Heart left ventricle (tissue), 16 donors: Measurements from ENCODE around the gene MVB12B. TPM values are rescaled to one million over a fixed set of nuclear protein-coding genes. Genes with fewer than 3 reads are reported as not detected.
"Not testable (repeated sequence)": the region's sequence is repeated elsewhere in the genome, so short reads cannot be mapped to it uniquely, and the experiment has no call there.

Source experiments
- ATAC-seq, 4 donors: fragments of 200-7000 bp; cut with Tn5 transposase; one replicate each; pipeline ENCODE4 v1.9.1; 2020 to 2022; ENCODE audit warnings: moderate library complexity in 4 of 4, mild to moderate bottlenecking in 3 of 4, moderate number of reproducible peaks in 1 of 4
- DNase-seq, 5 donors: peaks; one replicate each; pipeline ENCODE4 v3.0.0-alpha.2; 2020
- H3K27ac ChIP-seq, 12 donors: fragments of 200-600 bp; sonication (generic) in 4 of 12; one replicate each; pipeline versions ENCODE4 v1.5.0 to v1.8.0; 2016 to 2022; ENCODE audit warnings: mild to moderate bottlenecking in 2 of 12
- H3K27me3 ChIP-seq, 9 donors: fragments of 200-600 bp; sonication (generic) in 2 of 9; one replicate each; pipeline versions ENCODE4 v1.5.1 to v1.8.0; 2016 to 2022; ENCODE audit warnings: mild to moderate bottlenecking in 3 of 9
- H3K36me3 ChIP-seq, 9 donors: fragments of 200-600 bp; sonication (generic) in 2 of 9; one replicate each; pipeline versions ENCODE4 v1.5.0 to v1.8.0; 2018 to 2022; ENCODE audit warnings: mild to moderate bottlenecking in 2 of 9
- H3K4me1 ChIP-seq, 12 donors: fragments of 200-600 bp; sonication (generic) in 4 of 12; one replicate each; pipeline versions ENCODE4 v1.5.0 to v1.8.0; 2016 to 2022; ENCODE audit warnings: mild to moderate bottlenecking in 3 of 12
- H3K4me3 ChIP-seq, 12 donors: fragments of 200-600 bp; sonication (generic) in 4 of 12; one replicate each; pipeline versions ENCODE4 v1.5.0 to v1.8.0; 2017 to 2022; ENCODE audit warnings: mild to moderate bottlenecking in 9 of 12, moderate library complexity in 4 of 12
- H3K9me3 ChIP-seq, 12 donors: fragments of 200-600 bp; sonication (generic) in 4 of 12; one replicate each; pipeline versions ENCODE4 v1.5.0 to v1.8.0; 2016 to 2022; ENCODE audit warnings: mild to moderate bottlenecking in 1 of 12
- CTCF ChIP-seq, 12 donors: fragments of 200-600 bp; sonication (generic) in 4 of 12; IDR thresholded peaks; one replicate each; pipeline versions ENCODE4 v1.5.0 to v1.8.0; 2018 to 2022; ENCODE audit warnings: antibody characterized with exemption in 12 of 12, mild to moderate bottlenecking in 5 of 12
- POLR2A ChIP-seq, 2 donors: fragments of 450-650 bp; IDR thresholded peaks; one replicate each; pipeline ENCODE4 v1.6.1; 2017; ENCODE audit warnings: antibody characterized with exemption in 2 of 2, mild to moderate bottlenecking in 2 of 2, moderate library complexity in 2 of 2
- WGBS, 4 donors: extraction: QIAGEN DNeasy Blood & Tissue Kit in 2 of 4; methylation state at CpG; one replicate each; pipeline versions ENCODE4 v1.1.5 to v1.1.7; 2013 to 2018; 5-methylcytosine and 5-hydroxymethylcytosine counted together
- intact Hi-C, 10 donors: fragments of 100-400 bp; cut with DNase I; formaldehyde crosslinking; loops; one replicate each; pipeline versions ENCODE4 v1.11.1 to v1.14.2; 2022
- long read RNA-seq, 3 donors: library from polyadenylated mRNA; unstranded; transcript quantifications; one replicate each; pipeline ENCODE4 v2.0.0, GENCODE V29; 2020 to 2021
- polyA plus RNA-seq, 2 donors: library from polyadenylated mRNA; stranded (reverse); fragments of 200-250 nt; gene quantifications; one replicate each; pipeline ENCODE4 v1.2.3, GENCODE V29; 2013
- total RNA-seq, 9 donors: library from RNA; depleted of rRNA in 2 of 9; stranded (reverse); fragments of >200 nt in 2 of 9; fragmentation: NEBNext Ultra II Directional in 3 of 9; extraction: Animal tissue kit (Norgen Biotek cat#: 25700) in 3 of 9; gene quantifications; one replicate each; pipeline versions ENCODE4 v1.1.0 to v1.2.4, GENCODE V29; 2016 to 2023
- donor health status: ischemic (EF 13 %, LVEDD 7.1; RV severe dilation, severe dysfunction).
- donor health status: healthy with polysubstance abuse.
- donor health status: DM: no; HTN: yes; CAD: no.
- donor health status: DM: no; HTN: no; CAD: no.
- donor health status: ischemic (EF 25% LVEDD 6.9; RV normal size, moderate dysfunction).
- donor health status: ischemic (EF 25% LVEDD 5.7; RV mildly dilated, moderate dysfunction).
- donor health status: healthy.
- donor health status: DM: yes; HTN: yes; CAD: no.
- donor health status: ischemic (EF 35%, LVEDD 5.7; RV mildly dilated, moderate dysfunction).
- donor health status: nonischemic (EF 11% LVEDD 7.7; RV severe dilation, severe dysfunction).
- donor health status: DM: yes; HTN: yes; CAD: no.
- donor health status: PGD.
- donor health status: ischemic (EF 29% LVEDD 5.4; RV normal size, mild dysfunction).
- donor health status: nonischemic (EF 23%, LVEDD 6.1; RV moderate dilation, normal function).

MVB12B gene
- total RNA-seq: 10 to 100 TPM in 7 of 9 donors, 1 to 10 TPM in 2; 8.2 to 16.2 (median 11.6) TPM
- polyA plus RNA-seq: 1 to 10 TPM; 4.9 to 5.1 TPM
- long read RNA-seq, donor 1, partial matches to known transcripts: 17 of 21 reads
- long read RNA-seq, donor 1, other reads (novel, unspliced or antisense): 4 of 21 reads
- long read RNA-seq, donor 2, partial matches to known transcripts: 0 of 13 reads
- long read RNA-seq, donor 2, other reads (novel, unspliced or antisense): 13 of 13 reads
- long read RNA-seq, donor 3, full-length matches to known transcripts: 1 of 18 reads
- long read RNA-seq, donor 3, partial matches to known transcripts: 0 of 18 reads
- long read RNA-seq, donor 3, other reads (novel, unspliced or antisense): 17 of 18 reads

GRCh38 chr9:126326228-126327005 lies at the start of gene MVB12B:
Gene MVB12B (plus strand): TSS chr9:126326829. CDS start chr9:126326930, 101 bp downstream.
- H3K4me3 ChIP-seq: peak within 1 kb of the TSS; percentile 57 to 90 (median 70)
- no peaks in the 10 kb centered on the region for H3K27me3 ChIP-seq
- ATAC-seq (peak in 3 of 4 donors; percentile 31 to 75 (median 68)), DNase-seq (peak; percentile 41 to 82 (median 49))
- peak within 1 kb of the TSS; percentile 23 to 85 (median 78) for H3K27ac ChIP-seq
- TF ChIP-seq CTCF (IDR thresholded peaks at IDR 0.05) (no peak), POLR2A (IDR thresholded peaks at IDR 0.05) (no peak)
- no peaks in the 10 kb centered on the region for H3K36me3 ChIP-seq
- 2 to 27% (median 4%) methylated on average over 8 to 93 of the region's 94 CpGs for WGBS, 4 donors
- peaks cover 0 to 19% (median 9%) of the 10 kb centered on the region in 12 donors for H3K9me3 ChIP-seq
- peaks cover 0 to 42% (median 16%) of the 10 kb centered on the region in 12 donors for H3K4me1 ChIP-seq
- intact Hi-C loops: loop anchor here in 2 of 10 donors (5.0 kb wide), 1 partner anchor 66 kb away; no protein-coding TSS in a partner anchor

GRCh38 chr9:126283799-126284465 lies 42.7 kb upstream of the MVB12B start:
- DNase-seq (no peak), ATAC-seq (no peak)
- H3K4me1 ChIP-seq: no peaks in the 10 kb centered on the region
- TF ChIP-seq CTCF (IDR thresholded peaks at IDR 0.05) (no peak), POLR2A (IDR thresholded peaks at IDR 0.05) (no peak)
- H3K9me3 ChIP-seq: peaks cover 0 to 17% (median 3%) of the 10 kb centered on the region in 12 donors
- no peaks in the 10 kb centered on the region for H3K27me3 ChIP-seq
- H3K4me3 ChIP-seq: no peak overlapping the region
- WGBS, 4 donors: 84 to 91% (median 89%) methylated on average over 9 of the region's 9 CpGs
- intact Hi-C loops: no loop called here
- no peak overlapping the region for H3K27ac ChIP-seq
- no peaks in the 10 kb centered on the region for H3K36me3 ChIP-seq

- H3K36me3 ChIP-seq, DNase-seq, H3K4me1 ChIP-seq, ATAC-seq, H3K27ac ChIP-seq, intact Hi-C loops, H3K27me3 ChIP-seq, H3K4me3 ChIP-seq, H3K9me3 ChIP-seq: not testable (repeated sequence)
- 74 to 80% (median 77%) methylated on average over 2 of the region's 2 CpGs for WGBS, 4 donors
Measured at GRCh38 chr9:126285652-126286051, 41.0 kb upstream of the MVB12B start.

- WGBS, 4 donors: 64 to 78% (median 67%) methylated on average over 6 of the region's 6 CpGs
Measured at GRCh38 chr9:126287166-126287866, 39.3 kb upstream of the MVB12B start.

More at GRCh38 chr9:126287166-126287866, 39.3 kb upstream of the MVB12B start:
- H3K4me3 ChIP-seq: no peak overlapping the region
- peaks cover 0 to 8% (median 0%) of the 10 kb centered on the region in 12 donors for H3K9me3 ChIP-seq
- intact Hi-C loops: no loop called here
- H3K27ac ChIP-seq: no peak overlapping the region
- DNase-seq (no peak), ATAC-seq (no peak)
- TF ChIP-seq CTCF (IDR thresholded peaks at IDR 0.05) (no peak), POLR2A (IDR thresholded peaks at IDR 0.05) (no peak)
- H3K36me3 ChIP-seq: no peaks in the 10 kb centered on the region
- H3K4me1 ChIP-seq: no peaks in the 10 kb centered on the region
- no peaks in the 10 kb centered on the region for H3K27me3 ChIP-seq
